ENCODE results near the gene CYFIP1.

CYFIP1 gene

GRCh38 chr15:22877117-22877516 lies 103.1 kb downstream of the CYFIP1 start:
- H3K4me3 Mint-ChIP-seq = no peak overlapping the region
- peaks cover 4 to 8% of the 10 kb centered on the region in 2 donors for H3K4me1 Mint-ChIP-seq
- H3K36me3 Mint-ChIP-seq = peaks cover 20 to 51% of the 10 kb centered on the region in 2 donors
- no peak overlapping the region for H3K27ac Mint-ChIP-seq
- ATAC-seq (replicated peaks) (no peak), DNase-seq (no peak)
- H3K9me3 Mint-ChIP-seq = no peaks in the 10 kb centered on the region
- no peaks in the 10 kb centered on the region for H3K27me3 Mint-ChIP-seq

- H3K4me3 Mint-ChIP-seq = no peak overlapping the region
- peaks cover 4 to 15% of the 10 kb centered on the region in 2 donors for H3K4me1 Mint-ChIP-seq
- no peaks in the 10 kb centered on the region for H3K9me3 Mint-ChIP-seq
- H3K36me3 Mint-ChIP-seq = peaks cover 20 to 50% of the 10 kb centered on the region in 2 donors
- no peaks in the 10 kb centered on the region for H3K27me3 Mint-ChIP-seq
- H3K27ac Mint-ChIP-seq = no peak overlapping the region
- no peak for ATAC-seq (replicated peaks)
- no peak for DNase-seq
Measured at GRCh38 chr15:22874966-22875365, 105.2 kb downstream of the CYFIP1 start.

- no peak for ATAC-seq (replicated peaks)
- no peak overlapping the region for H3K27ac Mint-ChIP-seq
- peaks cover 4 to 15% of the 10 kb centered on the region in 2 donors for H3K4me1 Mint-ChIP-seq
- H3K9me3 Mint-ChIP-seq = no peaks in the 10 kb centered on the region
- no peak overlapping the region for H3K4me3 Mint-ChIP-seq
- no peaks in the 10 kb centered on the region for H3K27me3 Mint-ChIP-seq
- no peak for DNase-seq
- H3K36me3 Mint-ChIP-seq = peaks cover 22 to 57% of the 10 kb centered on the region in 2 donors
Measured at GRCh38 chr15:22874256-22874655, 105.9 kb downstream of the CYFIP1 start.

GRCh38 chr15:22873841-22874240 lies 106.3 kb downstream of the CYFIP1 start:
- H3K27me3 Mint-ChIP-seq = no peaks in the 10 kb centered on the region
- peaks cover 22 to 61% of the 10 kb centered on the region in 2 donors for H3K36me3 Mint-ChIP-seq
- H3K27ac Mint-ChIP-seq = peak overlapping the region; percentile 70
- ATAC-seq (replicated peaks) = no peak
- H3K4me1 Mint-ChIP-seq = peaks cover 4 to 15% of the 10 kb centered on the region in 2 donors
- no peaks in the 10 kb centered on the region for H3K9me3 Mint-ChIP-seq
- DNase-seq = no peak
- no peak overlapping the region for H3K4me3 Mint-ChIP-seq

GRCh38 chr15:22872936-22873701 lies 107.0 kb downstream of the CYFIP1 start:
- H3K4me3 Mint-ChIP-seq = no peak overlapping the region
- ATAC-seq (replicated peaks) (no peak), DNase-seq (no peak)
- H3K27ac Mint-ChIP-seq = peak overlapping the region; percentile 70
- H3K27me3 Mint-ChIP-seq = no peaks in the 10 kb centered on the region
- H3K4me1 Mint-ChIP-seq = peaks cover 4 to 15% of the 10 kb centered on the region in 2 donors
- peaks cover 22 to 58% of the 10 kb centered on the region in 2 donors for H3K36me3 Mint-ChIP-seq
- no peaks in the 10 kb centered on the region for H3K9me3 Mint-ChIP-seq

- H3K27me3 Mint-ChIP-seq = no peaks in the 10 kb centered on the region
- DNase-seq (no peak), ATAC-seq (replicated peaks) (peak in 1 of 2 donors; percentile 41)
- H3K4me3 Mint-ChIP-seq = peak overlapping the region in 1 of 2 donors; percentile 37
- H3K9me3 Mint-ChIP-seq = no peaks in the 10 kb centered on the region
- H3K27ac Mint-ChIP-seq = peak overlapping the region; percentile 53
- H3K4me1 Mint-ChIP-seq = peaks cover 4 to 15% of the 10 kb centered on the region in 2 donors
- peaks cover 15 to 46% of the 10 kb centered on the region in 2 donors for H3K36me3 Mint-ChIP-seq
Measured at GRCh38 chr15:22871481-22872086, 108.6 kb downstream of the CYFIP1 start.

GRCh38 chr15:22870865-22871264 lies 109.3 kb downstream of the CYFIP1 start:
- no peak for DNase-seq
- H3K27ac Mint-ChIP-seq = peak overlapping the region; percentile 60
- H3K9me3 Mint-ChIP-seq = no peaks in the 10 kb centered on the region

GRCh38 chr15:22869856-22870255 lies 110.3 kb downstream of the CYFIP1 start:
- no peaks in the 10 kb centered on the region for H3K9me3 Mint-ChIP-seq
- H3K27ac Mint-ChIP-seq = no peak overlapping the region
- H3K4me1 Mint-ChIP-seq = peaks cover 4 to 22% of the 10 kb centered on the region in 2 donors
- DNase-seq = no peak
- no peak for ATAC-seq (replicated peaks)
- H3K27me3 Mint-ChIP-seq = no peaks in the 10 kb centered on the region
- no peak overlapping the region for H3K4me3 Mint-ChIP-seq
- H3K36me3 Mint-ChIP-seq = peaks cover 25 to 51% of the 10 kb centered on the region in 2 donors

More at GRCh38 chr15:22870865-22871264, 109.3 kb downstream of the CYFIP1 start:
- H3K4me1 Mint-ChIP-seq = peaks cover 4 to 19% of the 10 kb centered on the region in 2 donors
- H3K27me3 Mint-ChIP-seq = no peaks in the 10 kb centered on the region
- peak overlapping the region in 1 of 2 donors; percentile 51 for H3K4me3 Mint-ChIP-seq
- peaks cover 22 to 51% of the 10 kb centered on the region in 2 donors for H3K36me3 Mint-ChIP-seq
- ATAC-seq (replicated peaks) = peak in 1 of 2 donors; percentile 20

- Mint-ChIP-seq H3K27me3 (no peaks in the 10 kb centered on the region), H3K9me3 (no peaks in the 10 kb centered on the region), H3K4me1 (peaks cover 4 to 22% of the 10 kb centered on the region in 2 donors), H3K27ac (peak overlapping the region; percentile 74), H3K4me3 (peak overlapping the region in 1 of 2 donors; percentile 14), H3K36me3 (peaks cover 27 to 55% of the 10 kb centered on the region in 2 donors)
- ATAC-seq (replicated peaks) (no peak), DNase-seq (no peak)
Measured at GRCh38 chr15:22868928-22869327, 111.2 kb downstream of the CYFIP1 start.

- H3K4me3 Mint-ChIP-seq = no peak overlapping the region
- peaks cover 31 to 59% of the 10 kb centered on the region in 2 donors for H3K36me3 Mint-ChIP-seq
- peaks cover 4 to 19% of the 10 kb centered on the region in 2 donors for H3K4me1 Mint-ChIP-seq
- H3K9me3 Mint-ChIP-seq = no peaks in the 10 kb centered on the region
- H3K27me3 Mint-ChIP-seq = no peaks in the 10 kb centered on the region
- ATAC-seq (replicated peaks) (no peak), DNase-seq (no peak)
- H3K27ac Mint-ChIP-seq = no peak overlapping the region
Measured at GRCh38 chr15:22868495-22868894, 111.7 kb downstream of the CYFIP1 start.

GRCh38 chr15:22867886-22868285 lies 112.3 kb downstream of the CYFIP1 start:
- H3K4me1 Mint-ChIP-seq = peaks cover 2 to 14% of the 10 kb centered on the region in 2 donors
- H3K4me3 Mint-ChIP-seq = no peak overlapping the region
- peaks cover 36 to 59% of the 10 kb centered on the region in 2 donors for H3K36me3 Mint-ChIP-seq
- H3K27me3 Mint-ChIP-seq = no peaks in the 10 kb centered on the region
- no peak overlapping the region for H3K27ac Mint-ChIP-seq
- no peaks in the 10 kb centered on the region for H3K9me3 Mint-ChIP-seq
- no peak for DNase-seq
- ATAC-seq (replicated peaks) = no peak

- DNase-seq (no peak), ATAC-seq (replicated peaks) (no peak)
- H3K27ac Mint-ChIP-seq = no peak overlapping the region
- H3K27me3 Mint-ChIP-seq = no peaks in the 10 kb centered on the region
- H3K4me3 Mint-ChIP-seq = no peak overlapping the region
- H3K36me3 Mint-ChIP-seq = peaks cover 48 to 65% of the 10 kb centered on the region in 2 donors
- peaks cover 6 to 11% of the 10 kb centered on the region in 2 donors for H3K4me1 Mint-ChIP-seq
- no peaks in the 10 kb centered on the region for H3K9me3 Mint-ChIP-seq
Measured at GRCh38 chr15:22866079-22866478, 114.1 kb downstream of the CYFIP1 start.

GRCh38 chr15:22863356-22863755 lies 116.8 kb downstream of the CYFIP1 start:
- Mint-ChIP-seq H3K36me3 (peaks cover 50 to 65% of the 10 kb centered on the region in 2 donors), H3K27me3 (no peaks in the 10 kb centered on the region), H3K4me1 (peaks cover 8 to 12% of the 10 kb centered on the region in 2 donors), H3K4me3 (no peak overlapping the region), H3K27ac (peak overlapping the region; percentile 31), H3K9me3 (no peaks in the 10 kb centered on the region)
- DNase-seq = no peak
- no peak for ATAC-seq (replicated peaks)

GRCh38 chr15:22861161-22861560 lies 119.0 kb downstream of the CYFIP1 start:
- no peak for ATAC-seq (replicated peaks)
- Mint-ChIP-seq H3K4me3 (no peak overlapping the region), H3K27me3 (no peaks in the 10 kb centered on the region), H3K9me3 (no peaks in the 10 kb centered on the region), H3K36me3 (peaks cover 55 to 74% of the 10 kb centered on the region in 2 donors), H3K4me1 (peaks cover 11 to 20% of the 10 kb centered on the region in 2 donors), H3K27ac (peak overlapping the region; percentile 51)
- DNase-seq = no peak

- Mint-ChIP-seq H3K4me3 (no peak overlapping the region), H3K9me3 (no peaks in the 10 kb centered on the region), H3K27ac (no peak overlapping the region), H3K36me3 (peaks cover 38 to 57% of the 10 kb centered on the region in 2 donors), H3K27me3 (no peaks in the 10 kb centered on the region), H3K4me1 (peaks cover 10 to 24% of the 10 kb centered on the region in 2 donors)
- ATAC-seq (replicated peaks) (no peak), DNase-seq (no peak)
Measured at GRCh38 chr15:22856659-22857058, 123.5 kb downstream of the CYFIP1 start.
